DND-41 (cell line): ENCODE measurements around the gene CEP131.

Experiments
- CTCF ChIP-seq: IDR thresholded peaks from 2 replicates; pipeline ENCODE4 v1.5.1; 2012; ENCODE audit warnings: borderline replicate concordance, low read length, moderate library complexity, mild to moderate bottlenecking; ENCODE audit not compliant: poor library complexity, severe bottlenecking; ENCODE audit errors: extremely low read depth
- EZH2 ChIP-seq: IDR thresholded peaks from 3 replicates; pipeline ENCODE4 v1.6.1; 2012; ENCODE audit warnings: borderline replicate concordance, low read depth, mild to moderate bottlenecking, moderate library complexity, low read length, inconsistent platforms; ENCODE audit not compliant: severe bottlenecking

- TF ChIP-seq CTCF = no peak
- TF ChIP-seq EZH2 = no peak
Measured at GRCh38 chr17:81218459-81218858, 4.3 kb downstream of the CEP131 start.
